Right kidney (tissue), 1 donor: Measurements from ENCODE around the gene METTL23.

Source experiments
- DNase-seq: peaks from one replicate; pipeline ENCODE4 v3.0.0-alpha.2; 2016

METTL23 gene

DNA sequence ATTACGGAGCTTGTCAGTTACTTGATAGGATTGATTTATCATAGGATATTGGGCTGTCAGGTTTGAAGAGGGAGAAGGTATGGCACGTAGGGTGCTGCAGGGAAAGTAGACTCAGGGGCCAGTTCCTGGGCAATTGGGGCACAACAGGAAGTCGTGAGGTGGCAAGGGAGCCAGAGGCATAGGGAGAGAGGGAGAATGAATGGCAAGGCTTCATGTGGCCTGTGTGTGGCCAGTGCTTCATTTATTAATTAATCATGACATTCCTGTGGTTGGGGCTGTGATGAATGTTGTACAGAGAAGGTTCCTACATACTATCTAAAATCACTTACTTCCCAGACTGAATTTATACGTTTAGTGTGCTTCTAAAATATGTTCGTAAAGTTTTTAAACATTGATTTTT lies 30.6 kb downstream of the METTL23 start:
- DNase-seq = no peak

DNA sequence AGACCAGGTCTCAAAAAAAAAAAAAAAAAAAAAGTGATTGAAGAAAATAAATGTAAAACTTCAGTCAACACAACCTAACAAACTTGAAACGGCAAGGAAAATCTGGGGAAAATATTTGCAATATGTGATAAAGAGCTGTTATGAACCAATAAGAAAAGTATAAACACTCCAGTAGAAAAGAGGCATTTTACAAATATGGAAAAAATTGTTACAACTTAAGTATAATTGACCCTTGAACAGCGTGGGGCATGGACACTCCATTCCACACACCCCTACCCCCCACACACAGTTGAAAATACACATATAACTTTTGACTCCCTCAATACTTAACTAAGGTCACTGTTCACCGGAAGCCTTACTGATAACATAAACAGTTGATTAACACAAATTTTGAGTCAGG lies 31.9 kb downstream of the METTL23 start:
- DNase-seq = no peak

DNA sequence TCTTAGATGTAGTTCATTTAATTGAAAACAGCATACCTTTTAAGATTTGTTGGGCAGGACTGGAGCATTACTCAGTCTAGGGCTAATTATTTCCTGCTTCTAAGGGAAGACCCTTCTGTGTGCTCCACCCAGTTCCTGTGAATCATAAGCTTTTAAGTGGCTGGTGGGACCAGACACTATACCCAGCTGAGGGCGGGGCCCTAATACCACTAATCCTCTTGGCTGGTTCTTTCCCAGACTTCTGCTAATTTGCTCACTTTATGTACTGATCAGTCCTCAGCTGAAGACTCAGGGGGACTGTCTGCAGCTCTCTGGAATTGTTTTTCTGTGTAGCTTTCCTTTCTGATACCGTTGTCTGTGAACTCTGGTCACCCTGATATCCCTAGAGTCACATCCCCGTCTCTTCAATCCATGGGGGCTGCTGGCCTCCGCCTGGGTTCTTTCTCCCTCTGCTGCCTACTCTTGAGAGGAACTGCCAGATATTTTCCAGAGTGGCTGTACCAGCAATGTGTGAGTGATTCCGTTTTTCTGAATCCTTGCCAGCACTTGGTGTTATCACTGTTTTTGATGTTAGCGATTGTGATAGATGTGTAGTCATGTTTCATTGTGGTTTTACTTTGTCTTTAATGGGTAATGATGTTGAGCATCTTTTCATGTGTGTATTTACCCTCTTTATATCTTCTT lies 46.3 kb downstream of the METTL23 start:
- DNase-seq = no peak

DNA sequence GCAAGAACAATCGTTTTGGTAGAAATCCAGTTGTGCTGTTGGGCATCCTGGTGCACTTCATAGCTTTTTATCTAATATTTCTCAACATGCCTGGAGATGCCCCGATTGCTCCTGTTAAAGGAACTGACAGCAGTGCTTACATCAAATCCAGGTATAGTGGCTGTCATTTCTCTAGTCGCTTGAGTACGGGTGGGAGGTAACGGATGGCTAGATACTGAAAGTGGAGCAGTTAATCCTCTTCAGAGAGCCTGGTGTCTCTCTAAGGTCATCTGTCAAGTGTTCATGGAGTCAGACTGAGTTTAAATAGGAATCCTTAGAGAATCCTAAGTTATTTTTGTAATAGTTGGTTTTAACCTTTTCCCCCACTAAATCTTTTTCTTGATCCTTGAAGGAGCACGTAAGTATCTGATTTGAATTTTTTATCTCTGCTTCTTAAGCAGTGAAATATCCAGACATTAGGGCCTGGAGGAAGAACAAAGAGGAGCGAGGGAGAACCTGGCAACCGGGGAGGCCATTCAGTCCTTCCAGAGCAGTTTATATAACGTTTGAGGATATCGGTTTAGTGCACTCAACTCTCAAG lies 48.5 kb downstream of the METTL23 start:
- DNase-seq = no peak

DNA sequence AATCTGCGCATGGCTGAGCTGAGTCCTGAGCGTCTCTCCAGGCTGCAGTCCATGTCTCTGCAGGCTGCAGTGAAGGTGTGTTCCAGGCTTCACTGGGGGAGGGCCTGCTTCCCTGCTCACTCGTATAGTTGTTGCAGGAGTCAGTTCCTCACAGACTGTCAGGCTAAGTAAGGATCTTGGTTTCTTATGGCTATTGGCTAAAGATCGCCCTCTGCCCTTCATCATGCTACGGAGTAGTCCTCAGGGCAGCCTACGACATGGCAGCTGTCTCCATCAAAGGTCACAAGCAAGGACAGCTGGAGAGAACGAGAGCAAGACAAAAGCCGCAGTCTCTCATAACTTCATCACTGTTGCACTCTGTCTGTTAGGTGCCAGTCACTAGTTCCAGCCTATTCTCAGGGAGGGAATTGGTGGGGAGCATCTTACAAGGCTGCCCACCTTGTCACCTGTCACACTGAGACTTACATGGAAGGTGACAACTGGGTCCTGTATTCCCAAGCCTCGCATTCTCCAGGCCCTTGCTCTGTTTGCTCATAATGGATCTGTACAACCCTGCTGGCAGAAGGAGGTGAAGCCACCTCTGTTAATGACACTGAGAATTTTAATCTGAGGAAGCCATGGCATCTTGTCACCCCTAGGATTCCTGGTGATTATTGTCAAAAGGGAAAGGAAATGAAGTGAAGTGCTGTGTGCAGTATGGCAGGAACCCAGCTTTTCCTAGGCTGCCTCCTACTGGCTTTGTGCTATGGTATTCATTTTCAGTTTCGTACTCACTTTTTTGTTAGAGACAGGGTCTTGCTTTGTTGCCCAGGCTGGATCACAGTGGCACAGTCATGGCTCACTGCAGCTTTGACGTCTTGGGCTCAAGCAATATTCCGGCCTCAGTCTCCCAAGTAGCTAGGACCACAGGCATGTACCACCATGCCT lies 54.7 kb downstream of the METTL23 start:
- no peak for DNase-seq

DNA sequence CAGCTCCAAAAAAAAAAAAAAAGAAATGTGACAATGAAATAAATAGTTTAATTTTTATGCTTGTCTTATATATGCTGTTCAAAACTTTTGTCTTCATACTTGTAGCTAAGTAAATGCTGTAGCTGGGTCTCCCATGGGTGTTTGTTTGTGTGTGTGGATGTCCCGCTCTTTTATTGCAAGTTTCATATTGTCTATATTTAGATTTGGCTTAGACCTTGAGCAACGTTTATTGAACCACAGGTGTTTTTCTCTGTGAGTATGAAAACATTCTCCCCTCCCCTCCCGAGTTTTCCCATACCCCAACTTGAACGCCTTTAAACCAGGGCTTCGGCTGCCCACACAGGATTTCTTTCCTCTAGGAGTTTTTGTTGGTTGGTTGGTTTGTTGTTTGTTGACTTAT lies 56.5 kb downstream of the METTL23 start:
- DNase-seq = no peak
